ENCODE results near the gene GGACT.

The GGACT gene

DNA sequence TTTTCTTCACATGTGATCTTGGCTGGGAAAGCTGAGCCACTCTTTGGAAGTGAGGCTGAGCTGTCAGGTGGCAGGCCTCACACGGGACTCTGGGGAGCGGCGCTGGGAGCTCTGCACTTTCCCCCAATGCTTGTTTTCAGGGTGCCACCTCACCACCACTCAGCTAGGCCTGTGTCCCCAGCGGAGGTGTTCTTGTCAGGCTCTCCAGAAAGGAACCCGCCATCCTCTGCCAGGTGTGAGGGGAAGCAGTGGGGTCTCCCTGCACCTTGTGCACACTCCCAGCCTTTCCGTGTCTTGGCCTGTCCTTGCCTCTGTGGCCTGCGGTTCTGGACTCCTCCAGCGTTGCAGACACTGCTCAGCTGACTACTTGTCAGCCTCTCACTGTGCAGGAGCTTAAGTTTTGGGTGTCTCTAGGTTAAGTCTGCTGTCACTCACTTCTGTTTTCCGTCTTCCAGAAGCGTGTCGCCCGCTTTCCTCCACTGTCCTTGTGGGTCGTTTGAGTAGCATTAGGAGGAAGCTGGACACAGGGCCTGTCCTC, 51.9 kb downstream of the GGACT start:
- Mint-ChIP-seq H3K27ac (no peak overlapping the region), H3K9me3 (no peaks in the 10 kb centered on the region), H3K4me1 (ENCODE audit: low read depth) (no peaks in the 10 kb centered on the region), H3K27me3 (peaks cover 6% of the 10 kb centered on the region), H3K4me3 (no peak overlapping the region), H3K36me3 (ENCODE audit: low read depth) (peaks cover 6% of the 10 kb centered on the region)
- intact Hi-C loops (cut with micrococcal nuclease), result no loop called here

DNA sequence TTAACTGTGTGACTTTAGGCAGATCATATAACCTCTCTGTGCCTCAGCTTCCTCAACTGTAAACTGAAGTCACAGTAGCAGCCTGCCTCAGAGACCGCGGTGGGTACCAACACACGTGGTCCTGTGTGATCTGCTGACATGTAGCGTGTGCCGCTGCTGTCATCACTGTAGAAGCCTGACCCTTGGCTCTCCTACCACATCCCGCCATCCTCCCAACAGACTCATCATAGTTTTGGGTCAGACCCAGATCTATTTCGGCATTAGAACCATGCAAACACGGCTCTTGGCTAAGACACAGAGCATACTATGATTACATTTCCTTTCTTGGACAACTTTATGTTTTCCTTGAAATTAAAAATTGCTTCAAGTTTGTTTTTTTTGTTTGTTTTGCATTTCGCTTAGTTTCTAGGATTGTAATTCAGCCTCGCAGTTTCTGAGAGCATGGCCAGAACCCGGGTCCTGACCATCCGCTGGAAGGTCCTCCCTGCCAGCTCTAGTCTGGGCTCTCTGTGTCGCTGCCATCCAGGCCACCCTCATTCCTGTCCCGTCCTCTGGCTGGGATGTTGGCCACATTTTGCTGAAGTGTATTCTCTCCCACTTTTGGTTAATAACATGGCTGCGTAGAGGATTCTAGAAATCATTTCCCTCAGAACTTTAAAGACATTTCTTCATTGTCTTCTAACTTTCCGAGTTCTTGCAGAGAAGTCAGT, 53.0 kb downstream of the GGACT start:
- intact Hi-C loops (cut with micrococcal nuclease), result no loop called here
- no peaks in the 10 kb centered on the region for H3K9me3 Mint-ChIP-seq
- peaks cover 6% of the 10 kb centered on the region for H3K36me3 Mint-ChIP-seq (ENCODE audit: low read depth)
- H3K27me3 Mint-ChIP-seq, result peaks cover 3% of the 10 kb centered on the region
- H3K27ac Mint-ChIP-seq, result no peak overlapping the region
- no peak overlapping the region for H3K4me3 Mint-ChIP-seq
- H3K4me1 Mint-ChIP-seq (ENCODE audit: low read depth), result no peaks in the 10 kb centered on the region

DNA sequence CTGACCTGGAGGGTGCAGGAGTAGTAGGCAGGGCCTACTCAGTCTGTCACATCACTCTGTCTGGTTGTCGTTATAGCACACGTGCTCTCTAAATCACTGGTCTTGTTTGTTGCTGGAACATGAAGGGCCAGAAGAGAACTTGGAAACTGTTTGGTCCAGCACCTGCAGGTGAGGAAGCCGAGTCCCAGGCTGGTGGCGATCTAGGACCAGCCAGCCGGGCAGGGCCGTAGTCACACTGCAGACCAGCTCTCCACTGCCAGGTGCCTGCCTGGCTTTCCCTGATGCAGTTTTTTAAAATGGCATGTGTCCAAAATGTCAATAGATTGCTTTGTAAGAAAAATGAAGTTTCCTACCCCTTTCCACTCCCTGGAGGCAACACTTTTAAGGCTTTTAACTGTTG, 53.7 kb downstream of the GGACT start:
- Mint-ChIP-seq H3K27ac (no peak overlapping the region), H3K9me3 (no peaks in the 10 kb centered on the region), H3K4me3 (no peak overlapping the region), H3K4me1 (ENCODE audit: low read depth) (no peaks in the 10 kb centered on the region), H3K36me3 (ENCODE audit: low read depth) (peaks cover 6% of the 10 kb centered on the region), H3K27me3 (peaks cover 1% of the 10 kb centered on the region)
- intact Hi-C loops (cut with micrococcal nuclease), result no loop called here

- Mint-ChIP-seq H3K36me3 (ENCODE audit: low read depth) (peaks cover 10% of the 10 kb centered on the region), H3K9me3 (no peaks in the 10 kb centered on the region), H3K27ac (no peak overlapping the region), H3K4me3 (no peak overlapping the region), H3K4me1 (ENCODE audit: low read depth) (no peaks in the 10 kb centered on the region), H3K27me3 (peaks cover 1% of the 10 kb centered on the region)
- intact Hi-C loops (cut with micrococcal nuclease), result no loop called here
Observed at GRCh38 chr13:100534147-100534843, 54.3 kb downstream of the GGACT start.

- Mint-ChIP-seq H3K27ac (no peak overlapping the region), H3K4me3 (no peak overlapping the region)
Observed at GRCh38 chr13:100533588-100534041, 55.0 kb downstream of the GGACT start.

GRCh38 chr13:100532836-100533435, 55.7 kb downstream of the GGACT start:
- Mint-ChIP-seq H3K27ac (no peak overlapping the region), H3K27me3 (peaks cover 1% of the 10 kb centered on the region), H3K36me3 (ENCODE audit: low read depth) (peaks cover 16% of the 10 kb centered on the region), H3K4me1 (ENCODE audit: low read depth) (no peaks in the 10 kb centered on the region), H3K4me3 (no peak overlapping the region), H3K9me3 (no peaks in the 10 kb centered on the region)
- intact Hi-C loops (cut with micrococcal nuclease), result no loop called here

More at GRCh38 chr13:100533588-100534041, 55.0 kb downstream of the GGACT start:
- Mint-ChIP-seq H3K4me1 (ENCODE audit: low read depth) (no peaks in the 10 kb centered on the region), H3K9me3 (no peaks in the 10 kb centered on the region), H3K27me3 (peaks cover 1% of the 10 kb centered on the region), H3K36me3 (ENCODE audit: low read depth) (peaks cover 16% of the 10 kb centered on the region)
- intact Hi-C loops (cut with micrococcal nuclease), result no loop called here

- no peaks in the 10 kb centered on the region for H3K9me3 Mint-ChIP-seq
- intact Hi-C loops (cut with micrococcal nuclease), result no loop called here
- no peak overlapping the region for H3K27ac Mint-ChIP-seq
- peaks cover 16% of the 10 kb centered on the region for H3K36me3 Mint-ChIP-seq (ENCODE audit: low read depth)
- H3K4me3 Mint-ChIP-seq, result no peak overlapping the region
- H3K4me1 Mint-ChIP-seq (ENCODE audit: low read depth), result no peaks in the 10 kb centered on the region
- H3K27me3 Mint-ChIP-seq, result peaks cover 1% of the 10 kb centered on the region
Observed at GRCh38 chr13:100532090-100532766, 56.4 kb downstream of the GGACT start.

DNA sequence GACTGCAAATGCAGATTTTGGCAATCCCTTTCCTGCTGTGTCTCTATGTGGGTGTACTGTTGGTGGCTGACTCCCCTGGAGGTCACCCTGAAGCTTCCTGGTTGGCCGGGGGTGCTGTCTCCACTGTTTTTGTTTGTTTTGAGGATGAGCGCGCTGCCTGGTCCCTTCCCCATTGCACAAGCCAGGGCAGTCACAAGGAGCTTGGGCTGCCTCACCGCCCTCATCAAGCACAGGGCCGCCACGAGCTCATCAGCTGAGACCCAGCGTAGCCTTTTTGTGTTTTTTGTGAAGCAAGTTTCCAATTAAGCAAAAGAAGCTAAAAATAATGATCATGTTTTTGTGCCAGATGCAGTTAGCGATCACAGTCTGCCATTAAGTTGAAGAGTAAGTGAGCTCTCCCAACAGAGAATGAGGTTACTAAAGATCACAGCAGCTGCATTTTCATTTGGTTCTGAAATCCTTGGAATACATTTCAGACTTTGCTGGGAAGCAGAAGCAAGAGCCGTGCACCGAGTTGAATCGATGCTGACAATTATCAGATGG, 57.8 kb downstream of the GGACT start:
- Mint-ChIP-seq H3K27me3 (no peaks in the 10 kb centered on the region), H3K4me1 (ENCODE audit: low read depth) (no peaks in the 10 kb centered on the region), H3K9me3 (no peaks in the 10 kb centered on the region), H3K36me3 (ENCODE audit: low read depth) (peaks cover 16% of the 10 kb centered on the region), H3K27ac (no peak overlapping the region), H3K4me3 (no peak overlapping the region)
- intact Hi-C loops (cut with micrococcal nuclease), result no loop called here

DNA sequence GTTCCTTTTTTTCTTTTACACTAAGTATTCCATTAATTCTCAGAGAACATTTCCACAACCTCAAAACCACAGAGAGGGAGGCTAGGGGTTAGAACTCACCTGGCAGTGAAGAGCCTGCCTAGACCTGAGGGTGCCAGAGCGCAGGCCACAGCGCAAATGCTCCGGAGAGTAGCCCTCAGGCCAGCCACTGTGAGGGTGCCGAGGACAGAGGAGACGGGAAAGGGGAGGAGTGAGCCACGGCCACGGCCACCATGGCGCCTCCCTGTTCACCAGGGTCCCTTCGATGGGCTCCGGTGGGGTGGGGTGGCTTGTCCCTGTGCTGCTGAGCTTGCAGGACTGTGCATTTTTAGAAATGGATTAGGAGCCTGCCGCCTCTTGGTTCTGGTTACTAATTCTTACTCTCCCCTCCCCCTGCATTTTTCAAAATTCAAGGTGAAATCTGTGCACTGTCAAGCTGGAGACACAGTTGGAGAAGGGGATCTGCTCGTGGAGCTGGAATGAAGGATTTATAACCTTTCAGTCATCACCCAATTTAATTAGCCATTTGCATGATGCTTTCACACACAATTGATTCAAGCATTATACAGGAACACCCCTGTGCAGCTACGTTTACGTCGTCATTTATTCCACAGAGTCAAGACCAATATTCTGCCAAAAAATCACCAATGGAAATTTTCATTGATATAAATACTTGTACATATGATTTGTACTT, 58.8 kb downstream of the GGACT start:
- no peaks in the 10 kb centered on the region for H3K9me3 Mint-ChIP-seq
- no peaks in the 10 kb centered on the region for H3K27me3 Mint-ChIP-seq
- peaks cover 16% of the 10 kb centered on the region for H3K36me3 Mint-ChIP-seq (ENCODE audit: low read depth)
- no peaks in the 10 kb centered on the region for H3K4me1 Mint-ChIP-seq (ENCODE audit: low read depth)
- H3K4me3 Mint-ChIP-seq, result no peak overlapping the region
- no peak overlapping the region for H3K27ac Mint-ChIP-seq
- intact Hi-C loops (cut with micrococcal nuclease), result no loop called here

DNA sequence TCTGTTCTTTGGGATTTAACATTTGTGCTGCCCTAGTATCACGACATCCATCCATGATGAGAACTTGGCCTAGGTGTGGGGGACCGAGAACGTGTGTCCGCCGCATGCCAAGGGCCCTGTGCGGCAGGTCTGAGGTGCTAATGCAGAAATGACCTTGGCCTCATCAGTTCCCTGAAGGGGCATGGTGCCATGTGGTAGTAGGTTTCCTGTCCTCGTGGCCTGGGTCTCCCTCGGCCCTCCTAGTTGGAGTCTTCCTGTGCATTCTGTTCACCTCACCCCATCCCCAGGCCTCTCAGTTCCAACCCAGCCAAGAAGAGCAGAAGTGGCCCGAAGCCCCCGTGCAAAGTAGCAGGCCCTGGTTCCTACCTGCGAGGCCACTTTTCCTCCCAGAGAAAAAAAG, 59.8 kb downstream of the GGACT start:
- no peaks in the 10 kb centered on the region for H3K9me3 Mint-ChIP-seq
- H3K36me3 Mint-ChIP-seq (ENCODE audit: low read depth), result peaks cover 16% of the 10 kb centered on the region
- no peaks in the 10 kb centered on the region for H3K4me1 Mint-ChIP-seq (ENCODE audit: low read depth)
- no peak overlapping the region for H3K4me3 Mint-ChIP-seq
- intact Hi-C loops (cut with micrococcal nuclease), result no loop called here
- no peak overlapping the region for H3K27ac Mint-ChIP-seq
- no peaks in the 10 kb centered on the region for H3K27me3 Mint-ChIP-seq

DNA sequence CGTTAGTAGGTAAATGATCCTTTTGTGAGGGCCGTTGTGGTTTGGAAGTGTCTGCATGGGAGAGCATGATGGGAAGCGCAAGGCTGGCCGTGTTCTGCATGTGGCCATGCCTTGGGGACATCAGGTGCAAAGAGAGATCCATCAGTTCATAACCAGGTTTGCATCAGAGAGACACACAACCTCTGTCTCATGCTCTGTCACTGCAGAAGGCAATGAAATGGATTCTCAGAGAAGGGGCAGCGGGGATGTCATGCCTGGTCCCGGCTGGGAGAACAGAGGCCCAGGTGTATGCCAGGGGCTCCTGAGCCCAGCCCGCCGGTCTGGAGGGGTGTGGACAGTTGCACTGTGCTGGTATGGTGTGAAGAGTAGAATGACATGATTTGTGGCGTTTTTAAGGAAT, 60.2 kb downstream of the GGACT start:
- Mint-ChIP-seq H3K4me1 (ENCODE audit: low read depth) (no peaks in the 10 kb centered on the region), H3K27ac (no peak overlapping the region), H3K4me3 (no peak overlapping the region), H3K9me3 (no peaks in the 10 kb centered on the region), H3K27me3 (no peaks in the 10 kb centered on the region), H3K36me3 (ENCODE audit: low read depth) (peaks cover 16% of the 10 kb centered on the region)
- intact Hi-C loops (cut with micrococcal nuclease), result no loop called here

DNA sequence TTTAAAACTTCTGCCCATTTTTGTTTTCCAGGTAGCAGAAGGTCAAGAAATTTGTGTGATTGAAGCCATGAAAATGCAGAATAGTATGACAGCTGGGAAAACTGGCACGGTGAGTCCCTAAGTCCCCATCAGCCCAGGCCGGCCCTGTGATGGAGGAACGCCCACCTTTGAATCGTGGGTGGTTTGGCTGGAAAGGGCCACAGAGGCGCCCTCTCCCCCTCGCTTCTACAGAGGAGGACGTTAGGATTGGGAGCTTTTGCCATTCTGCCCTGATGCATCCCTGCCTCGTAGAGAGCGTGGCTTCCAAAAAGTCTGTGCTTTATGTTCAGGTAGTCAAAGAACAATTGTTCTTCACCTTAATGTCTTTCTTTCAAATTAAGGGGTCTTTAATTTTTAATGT, 60.9 kb downstream of the GGACT start:
- intact Hi-C loops (cut with micrococcal nuclease), result no loop called here
- Mint-ChIP-seq H3K4me1 (ENCODE audit: low read depth) (no peaks in the 10 kb centered on the region), H3K4me3 (no peak overlapping the region), H3K9me3 (no peaks in the 10 kb centered on the region), H3K36me3 (ENCODE audit: low read depth) (peaks cover 16% of the 10 kb centered on the region), H3K27ac (no peak overlapping the region), H3K27me3 (peaks cover 5% of the 10 kb centered on the region)

DNA sequence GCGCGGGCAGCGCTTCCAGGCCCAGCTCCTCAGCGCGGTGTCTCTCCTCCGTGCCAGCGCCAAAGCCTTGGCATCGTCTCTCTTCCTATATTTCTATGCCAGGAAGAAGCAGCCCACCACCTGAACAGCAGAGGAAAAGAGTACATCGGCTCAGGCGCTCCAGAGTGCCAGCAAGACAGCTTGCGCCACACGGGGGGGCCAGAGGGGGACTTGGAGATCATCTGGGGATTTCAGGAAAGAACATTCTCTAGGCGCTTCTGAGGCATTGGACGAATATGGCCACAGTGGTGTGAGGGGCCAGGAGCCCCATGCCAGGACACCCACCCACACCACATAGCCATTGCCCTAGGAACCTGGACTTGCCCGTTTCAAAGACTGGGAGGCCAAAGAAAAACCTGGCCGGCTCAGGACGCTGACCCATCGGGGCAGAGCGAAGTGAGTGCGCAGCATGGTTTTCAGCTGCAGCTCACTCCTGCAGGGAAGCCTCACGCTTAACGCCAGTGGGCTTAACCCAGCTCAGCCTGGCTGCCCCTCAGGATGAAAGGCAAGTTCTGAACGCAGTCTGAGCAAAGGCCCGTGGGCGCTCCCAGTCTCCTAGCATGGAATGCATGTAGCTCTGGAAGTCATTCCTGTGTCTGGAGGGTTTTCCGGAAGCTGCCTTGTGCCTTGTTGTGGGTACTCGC, 62.1 kb downstream of the GGACT start:
- Mint-ChIP-seq H3K36me3 (ENCODE audit: low read depth) (peaks cover 10% of the 10 kb centered on the region), H3K9me3 (no peaks in the 10 kb centered on the region), H3K27ac (no peak overlapping the region), H3K4me3 (no peak overlapping the region), H3K27me3 (peaks cover 9% of the 10 kb centered on the region), H3K4me1 (ENCODE audit: low read depth) (no peaks in the 10 kb centered on the region)
- intact Hi-C loops (cut with micrococcal nuclease), result no loop called here

Measured in dendritic cell treated with granulocyte-macrophage colony-stimulating factor and Interleukin-4, amounts not matched to agents 40 ng/mL and 50 ng/mL, for 4 days (primary cell).